GM12875 (cell line): ENCODE data around the gene OR51B4.

Experiments
- H3K4me3 ChIP-seq: one replicate; pipeline ENCODE4 v1.5.1; 2011; ENCODE audit warnings: low read depth, low read length, control low read depth
- TF ChIP-seq, protein P1 (sequence below): IDR thresholded peaks from 2 replicates; pipeline ENCODE4 v1.5.1; 2011; ENCODE audit warnings: low read depth, mild to moderate bottlenecking, control low read depth, inconsistent platforms, low read length, moderate library complexity, borderline replicate concordance; ENCODE audit not compliant: insufficient read depth

Gene OR51B4

DNA sequence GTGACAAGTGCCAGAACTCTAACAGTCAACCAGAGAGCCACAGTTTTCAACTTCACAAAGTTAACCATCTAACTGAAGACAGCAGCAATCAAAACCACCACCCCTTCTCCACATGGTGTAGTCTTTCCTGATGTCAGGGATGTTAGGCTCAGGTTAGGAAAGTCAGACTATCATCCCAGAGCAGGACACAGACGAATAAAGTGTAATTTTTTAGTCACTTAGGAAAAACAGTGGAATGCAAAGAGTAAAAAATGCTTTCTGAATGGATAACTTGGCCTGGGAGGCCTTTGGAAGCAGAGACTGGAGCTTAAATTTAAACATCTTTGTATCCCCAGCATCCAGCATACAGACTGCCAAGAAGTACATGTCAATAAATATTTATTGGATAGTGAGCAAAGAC lies 15.4 kb downstream of the OR51B4 start:
- TF ChIP-seq, protein P1, sequence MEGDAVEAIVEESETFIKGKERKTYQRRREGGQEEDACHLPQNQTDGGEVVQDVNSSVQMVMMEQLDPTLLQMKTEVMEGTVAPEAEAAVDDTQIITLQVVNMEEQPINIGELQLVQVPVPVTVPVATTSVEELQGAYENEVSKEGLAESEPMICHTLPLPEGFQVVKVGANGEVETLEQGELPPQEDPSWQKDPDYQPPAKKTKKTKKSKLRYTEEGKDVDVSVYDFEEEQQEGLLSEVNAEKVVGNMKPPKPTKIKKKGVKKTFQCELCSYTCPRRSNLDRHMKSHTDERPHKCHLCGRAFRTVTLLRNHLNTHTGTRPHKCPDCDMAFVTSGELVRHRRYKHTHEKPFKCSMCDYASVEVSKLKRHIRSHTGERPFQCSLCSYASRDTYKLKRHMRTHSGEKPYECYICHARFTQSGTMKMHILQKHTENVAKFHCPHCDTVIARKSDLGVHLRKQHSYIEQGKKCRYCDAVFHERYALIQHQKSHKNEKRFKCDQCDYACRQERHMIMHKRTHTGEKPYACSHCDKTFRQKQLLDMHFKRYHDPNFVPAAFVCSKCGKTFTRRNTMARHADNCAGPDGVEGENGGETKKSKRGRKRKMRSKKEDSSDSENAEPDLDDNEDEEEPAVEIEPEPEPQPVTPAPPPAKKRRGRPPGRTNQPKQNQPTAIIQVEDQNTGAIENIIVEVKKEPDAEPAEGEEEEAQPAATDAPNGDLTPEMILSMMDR: no peak
- H3K4me3 ChIP-seq: no peak overlapping the region

DNA sequence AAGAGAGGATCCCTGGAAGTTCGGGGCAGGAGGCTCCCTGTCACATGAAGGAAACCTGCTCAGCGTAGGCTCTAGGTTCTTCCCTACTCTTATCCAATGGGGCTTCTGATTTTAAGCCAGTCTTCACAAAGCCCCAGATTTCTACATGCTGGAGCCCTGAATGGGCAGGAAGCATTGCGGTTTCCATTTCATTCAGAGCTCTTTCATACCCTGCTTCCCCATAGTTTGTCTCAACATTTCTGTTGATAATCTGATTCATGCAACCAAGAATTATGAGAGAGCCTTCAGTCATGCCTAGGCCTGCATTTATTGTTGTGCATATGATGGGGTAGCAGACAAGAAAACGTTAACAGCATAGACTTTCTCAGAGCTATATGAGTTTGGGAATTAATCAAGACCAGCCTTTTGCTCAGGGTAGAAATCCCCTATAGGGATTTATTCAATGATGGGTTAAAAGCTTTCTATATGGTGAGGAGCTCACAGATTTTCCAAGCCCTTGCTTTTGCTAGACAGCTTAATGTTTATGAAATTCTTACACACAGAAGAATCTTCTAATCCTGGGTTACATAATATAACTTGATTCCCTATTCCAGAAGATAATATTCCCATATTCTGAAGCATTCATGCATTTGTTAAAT lies 15.9 kb downstream of the OR51B4 start:
- TF ChIP-seq, protein P1: no peak
- H3K4me3 ChIP-seq: no peak overlapping the region

DNA sequence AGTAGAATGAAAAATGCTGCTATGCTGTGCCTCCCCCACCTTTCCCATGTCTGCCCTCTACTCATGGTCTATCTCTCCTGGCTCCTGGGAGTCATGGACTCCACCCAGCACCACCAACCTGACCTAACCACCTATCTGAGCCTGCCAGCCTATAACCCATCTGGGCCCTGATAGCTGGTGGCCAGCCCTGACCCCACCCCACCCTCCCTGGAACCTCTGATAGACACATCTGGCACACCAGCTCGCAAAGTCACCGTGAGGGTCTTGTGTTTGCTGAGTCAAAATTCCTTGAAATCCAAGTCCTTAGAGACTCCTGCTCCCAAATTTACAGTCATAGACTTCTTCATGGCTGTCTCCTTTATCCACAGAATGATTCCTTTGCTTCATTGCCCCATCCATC lies 17.1 kb downstream of the OR51B4 start:
- no peak overlapping the region for H3K4me3 ChIP-seq
- TF ChIP-seq, protein P1: no peak

DNA sequence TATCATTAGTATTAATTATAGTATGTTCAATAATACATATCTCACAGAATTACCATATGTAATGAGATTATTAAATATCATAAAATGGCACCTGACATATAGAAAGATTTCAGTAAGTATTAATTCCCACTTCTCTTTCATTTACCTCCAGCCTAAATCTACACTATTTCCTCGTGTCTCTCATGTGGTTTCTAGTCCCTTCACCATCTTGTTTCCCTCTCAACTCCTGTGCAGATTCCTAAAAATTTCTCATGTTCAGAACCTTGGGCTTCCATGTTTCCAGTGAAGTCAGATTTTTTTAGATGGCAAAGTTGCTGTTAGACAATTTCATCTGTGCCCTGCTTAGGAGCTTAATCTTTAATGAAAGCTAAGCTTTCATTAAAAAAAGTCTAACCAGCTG lies 17.9 kb downstream of the OR51B4 start:
- no peak overlapping the region for H3K4me3 ChIP-seq
- TF ChIP-seq, protein P1: no peak

DNA sequence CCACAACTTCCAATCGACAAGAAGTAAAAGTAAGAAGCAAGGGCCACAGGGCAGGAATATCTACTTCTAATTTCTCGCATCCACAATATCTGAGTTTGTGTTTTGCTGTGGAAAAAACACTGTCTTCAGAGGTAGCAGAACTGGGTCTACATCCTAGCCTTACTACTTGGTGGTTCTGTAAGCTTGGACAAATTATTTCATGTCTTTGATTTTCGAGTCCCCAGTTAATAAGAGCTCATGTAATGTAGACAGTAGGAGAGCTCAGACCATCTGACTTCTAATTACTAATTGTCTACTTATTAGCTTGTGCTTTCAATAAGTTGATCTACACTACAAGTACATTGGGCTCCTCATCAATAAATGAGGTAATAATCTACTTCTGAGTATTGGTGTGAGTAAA lies 18.7 kb downstream of the OR51B4 start:
- no peak overlapping the region for H3K4me3 ChIP-seq
- TF ChIP-seq, protein P1: no peak

DNA sequence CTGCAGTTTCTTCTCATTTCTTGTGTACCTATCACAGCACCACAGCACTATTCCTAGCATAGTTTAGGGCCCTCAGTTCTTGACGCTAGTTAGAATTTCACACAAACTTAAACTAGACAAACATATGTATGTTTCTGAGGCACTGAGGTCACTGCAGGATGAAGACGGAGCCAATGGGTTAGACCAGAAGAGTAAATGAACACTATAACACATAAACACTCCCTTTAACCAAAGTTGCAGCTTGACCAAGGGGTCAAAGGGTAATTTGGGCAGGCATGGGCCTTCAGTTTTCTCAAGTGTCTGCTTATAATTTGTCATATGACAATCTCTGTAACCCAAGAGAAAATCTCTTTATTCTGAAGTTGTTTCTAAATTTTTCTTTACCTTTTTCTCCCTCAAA lies 19.1 kb downstream of the OR51B4 start:
- TF ChIP-seq, protein P1: no peak
- no peak overlapping the region for H3K4me3 ChIP-seq

DNA sequence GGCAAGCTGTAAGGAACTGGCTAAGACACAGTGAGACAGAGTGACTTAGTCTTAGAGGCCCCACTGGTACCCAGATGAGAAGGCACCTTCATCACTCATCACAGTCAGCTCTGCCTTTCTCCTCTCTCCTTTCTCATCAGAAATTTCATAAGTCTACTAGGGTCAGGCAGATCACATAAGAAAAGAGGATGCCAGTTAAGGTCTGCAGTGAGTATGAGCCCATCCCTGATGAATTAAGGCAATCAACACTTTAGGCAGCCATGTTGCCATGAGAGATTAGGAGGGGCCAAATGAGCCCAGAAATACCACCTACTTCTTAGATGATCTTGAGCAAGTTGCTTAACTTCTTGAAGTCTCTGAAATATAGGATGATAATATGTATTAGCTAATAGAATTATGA lies 20.1 kb downstream of the OR51B4 start:
- H3K4me3 ChIP-seq: no peak overlapping the region
- TF ChIP-seq, protein P1: no peak
